Liver (tissue), 2 donors: ENCODE results near the gene PRDM2.

Experiments
- TF ChIP-seq, protein P1 (sequence below): fragments of 150-350 bp; IDR thresholded peaks from 2 replicates; pipeline ENCODE4 v1.5.1; 2017; ENCODE audit warnings: improper control_type of control experiment, low read depth, low read length; ENCODE audit not compliant: missing input control
- TF ChIP-seq, protein P2 (sequence below): IDR thresholded peaks from 2 replicates; pipeline ENCODE4 v1.6.1; 2016; ENCODE audit warnings: antibody characterized with exemption, mild to moderate bottlenecking
- donor health status: healthy.

GRCh38 chr1:13752852-13753251 lies 52.9 kb downstream of the PRDM2 start:
- TF ChIP-seq, protein P1, sequence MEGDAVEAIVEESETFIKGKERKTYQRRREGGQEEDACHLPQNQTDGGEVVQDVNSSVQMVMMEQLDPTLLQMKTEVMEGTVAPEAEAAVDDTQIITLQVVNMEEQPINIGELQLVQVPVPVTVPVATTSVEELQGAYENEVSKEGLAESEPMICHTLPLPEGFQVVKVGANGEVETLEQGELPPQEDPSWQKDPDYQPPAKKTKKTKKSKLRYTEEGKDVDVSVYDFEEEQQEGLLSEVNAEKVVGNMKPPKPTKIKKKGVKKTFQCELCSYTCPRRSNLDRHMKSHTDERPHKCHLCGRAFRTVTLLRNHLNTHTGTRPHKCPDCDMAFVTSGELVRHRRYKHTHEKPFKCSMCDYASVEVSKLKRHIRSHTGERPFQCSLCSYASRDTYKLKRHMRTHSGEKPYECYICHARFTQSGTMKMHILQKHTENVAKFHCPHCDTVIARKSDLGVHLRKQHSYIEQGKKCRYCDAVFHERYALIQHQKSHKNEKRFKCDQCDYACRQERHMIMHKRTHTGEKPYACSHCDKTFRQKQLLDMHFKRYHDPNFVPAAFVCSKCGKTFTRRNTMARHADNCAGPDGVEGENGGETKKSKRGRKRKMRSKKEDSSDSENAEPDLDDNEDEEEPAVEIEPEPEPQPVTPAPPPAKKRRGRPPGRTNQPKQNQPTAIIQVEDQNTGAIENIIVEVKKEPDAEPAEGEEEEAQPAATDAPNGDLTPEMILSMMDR = no peak
- TF ChIP-seq, protein P2, sequence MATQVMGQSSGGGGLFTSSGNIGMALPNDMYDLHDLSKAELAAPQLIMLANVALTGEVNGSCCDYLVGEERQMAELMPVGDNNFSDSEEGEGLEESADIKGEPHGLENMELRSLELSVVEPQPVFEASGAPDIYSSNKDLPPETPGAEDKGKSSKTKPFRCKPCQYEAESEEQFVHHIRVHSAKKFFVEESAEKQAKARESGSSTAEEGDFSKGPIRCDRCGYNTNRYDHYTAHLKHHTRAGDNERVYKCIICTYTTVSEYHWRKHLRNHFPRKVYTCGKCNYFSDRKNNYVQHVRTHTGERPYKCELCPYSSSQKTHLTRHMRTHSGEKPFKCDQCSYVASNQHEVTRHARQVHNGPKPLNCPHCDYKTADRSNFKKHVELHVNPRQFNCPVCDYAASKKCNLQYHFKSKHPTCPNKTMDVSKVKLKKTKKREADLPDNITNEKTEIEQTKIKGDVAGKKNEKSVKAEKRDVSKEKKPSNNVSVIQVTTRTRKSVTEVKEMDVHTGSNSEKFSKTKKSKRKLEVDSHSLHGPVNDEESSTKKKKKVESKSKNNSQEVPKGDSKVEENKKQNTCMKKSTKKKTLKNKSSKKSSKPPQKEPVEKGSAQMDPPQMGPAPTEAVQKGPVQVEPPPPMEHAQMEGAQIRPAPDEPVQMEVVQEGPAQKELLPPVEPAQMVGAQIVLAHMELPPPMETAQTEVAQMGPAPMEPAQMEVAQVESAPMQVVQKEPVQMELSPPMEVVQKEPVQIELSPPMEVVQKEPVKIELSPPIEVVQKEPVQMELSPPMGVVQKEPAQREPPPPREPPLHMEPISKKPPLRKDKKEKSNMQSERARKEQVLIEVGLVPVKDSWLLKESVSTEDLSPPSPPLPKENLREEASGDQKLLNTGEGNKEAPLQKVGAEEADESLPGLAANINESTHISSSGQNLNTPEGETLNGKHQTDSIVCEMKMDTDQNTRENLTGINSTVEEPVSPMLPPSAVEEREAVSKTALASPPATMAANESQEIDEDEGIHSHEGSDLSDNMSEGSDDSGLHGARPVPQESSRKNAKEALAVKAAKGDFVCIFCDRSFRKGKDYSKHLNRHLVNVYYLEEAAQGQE = no peak
